SHP77 treated with DMSO at 0.1 percent for 48 hours (cell line): ENCODE measurements around the gene SLC25A33.
A peak's percentile ranks its signal among the peaks of the same experiment; 100 is the strongest.
"Not testable (repeated sequence)": the region's sequence is repeated elsewhere in the genome, so short reads cannot be mapped to it uniquely, and the experiment has no call there.

Source experiments
- DNase-seq: peaks from one replicate; lab custom pipeline; 2025; lab: John Stamatoyannopoulos, UW

Gene SLC25A33, protein sequence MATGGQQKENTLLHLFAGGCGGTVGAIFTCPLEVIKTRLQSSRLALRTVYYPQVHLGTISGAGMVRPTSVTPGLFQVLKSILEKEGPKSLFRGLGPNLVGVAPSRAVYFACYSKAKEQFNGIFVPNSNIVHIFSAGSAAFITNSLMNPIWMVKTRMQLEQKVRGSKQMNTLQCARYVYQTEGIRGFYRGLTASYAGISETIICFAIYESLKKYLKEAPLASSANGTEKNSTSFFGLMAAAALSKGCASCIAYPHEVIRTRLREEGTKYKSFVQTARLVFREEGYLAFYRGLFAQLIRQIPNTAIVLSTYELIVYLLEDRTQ

GRCh38 chr1:9539165-9539828, at the start of gene SLC25A33:
Gene SLC25A33 (plus strand): TSS chr1:9539465. CDS start chr1:9539692, 227 bp downstream.
- DNase-seq, result peak; percentile 80

GRCh38 chr1:9490605-9491339, 48.5 kb upstream of the SLC25A33 start:
- DNase-seq, result peak; percentile 26

DNA sequence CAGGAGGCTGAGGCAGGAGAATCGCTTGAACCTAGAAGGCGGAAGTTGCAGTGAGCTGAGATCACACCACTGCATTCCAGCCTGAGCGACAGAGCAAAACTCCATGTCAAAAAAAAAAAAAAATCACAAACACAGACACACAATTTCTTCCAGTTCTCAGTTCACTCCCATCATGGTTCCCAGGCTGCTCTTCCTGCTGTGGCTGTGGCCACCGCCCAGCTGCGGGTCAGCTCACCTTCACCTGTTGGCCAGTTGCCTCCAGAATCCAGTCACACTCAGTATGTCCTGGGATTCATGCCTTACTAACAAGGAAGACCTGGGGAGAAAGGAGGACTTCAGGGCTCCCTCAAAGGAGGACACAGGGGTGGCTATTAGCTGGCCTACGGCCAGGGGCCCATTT, 45.9 kb upstream of the SLC25A33 start:
- DNase-seq, result no peak

DNA sequence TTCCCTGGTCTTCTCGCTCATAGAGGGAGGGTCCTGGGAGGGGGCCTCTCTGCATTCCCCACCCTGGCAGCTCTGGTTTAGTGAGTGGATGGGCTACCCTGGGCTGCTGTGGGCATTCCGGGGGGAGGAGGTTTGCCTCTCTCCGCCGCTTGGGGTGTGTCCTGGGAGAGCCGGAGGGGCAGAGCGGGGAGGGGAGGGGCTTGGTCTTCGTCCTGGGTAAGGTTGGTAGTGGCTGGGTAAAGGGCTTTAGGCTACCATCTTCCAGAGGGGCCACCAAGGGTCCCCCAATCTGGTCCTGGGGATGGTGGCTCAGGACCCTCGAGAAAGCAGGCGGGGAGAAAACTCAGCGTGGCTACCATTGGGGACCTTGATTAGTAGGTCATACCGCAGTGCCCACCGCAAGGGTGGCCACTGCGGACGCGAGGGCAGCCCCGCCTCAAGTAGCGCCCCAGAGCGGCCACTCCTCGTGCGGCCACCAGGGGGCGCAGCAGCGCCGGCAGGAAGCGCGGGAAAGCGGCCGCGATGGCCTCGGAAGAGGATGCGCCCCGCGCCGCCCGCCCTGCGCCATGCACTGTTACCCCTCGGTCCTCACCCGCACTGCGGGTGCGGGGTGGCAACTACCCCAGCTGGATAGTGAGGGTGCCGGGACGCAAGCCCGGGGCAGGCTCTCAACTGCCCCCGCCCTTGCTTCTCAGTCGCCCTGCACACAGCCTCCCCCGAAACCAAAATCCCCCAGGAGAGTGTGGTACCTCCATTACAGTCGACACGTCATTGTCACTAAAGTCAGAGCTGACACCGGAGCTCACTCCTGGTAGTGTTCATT, 44.1 kb upstream of the SLC25A33 start:
- no peak for DNase-seq

DNA sequence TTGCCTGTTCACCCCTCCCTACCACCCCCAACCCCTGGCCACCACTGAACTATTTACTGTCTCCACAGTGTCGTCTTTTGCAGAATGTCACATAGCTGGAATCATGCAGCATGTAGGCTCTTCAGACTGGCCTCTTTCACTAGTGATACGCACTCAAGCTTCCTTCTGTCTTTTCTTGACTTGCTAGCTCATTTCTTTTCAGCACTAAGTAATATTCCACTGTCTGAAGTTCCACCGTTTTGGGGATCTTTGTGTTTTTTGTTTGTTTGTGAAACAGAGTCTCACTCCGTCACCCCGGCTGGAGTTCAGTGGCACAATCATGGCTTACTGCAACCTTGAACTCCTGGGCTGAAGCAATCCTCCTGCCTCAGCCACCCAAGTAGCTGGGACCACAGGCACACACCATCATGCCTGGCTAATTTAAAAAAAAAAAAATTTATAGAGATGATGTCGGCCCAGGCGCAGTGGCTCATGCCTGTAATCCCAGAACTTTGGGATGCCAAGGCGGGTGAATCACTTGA, 43.4 kb upstream of the SLC25A33 start:
- DNase-seq, result no peak

- DNase-seq, result no peak
Observed at GRCh38 chr1:9500756-9501754, 38.2 kb upstream of the SLC25A33 start.

- no peak for DNase-seq
Observed at GRCh38 chr1:9503001-9503675, 36.1 kb upstream of the SLC25A33 start.

GRCh38 chr1:9505143-9505542, 34.1 kb upstream of the SLC25A33 start:
- DNase-seq, result no peak

DNA sequence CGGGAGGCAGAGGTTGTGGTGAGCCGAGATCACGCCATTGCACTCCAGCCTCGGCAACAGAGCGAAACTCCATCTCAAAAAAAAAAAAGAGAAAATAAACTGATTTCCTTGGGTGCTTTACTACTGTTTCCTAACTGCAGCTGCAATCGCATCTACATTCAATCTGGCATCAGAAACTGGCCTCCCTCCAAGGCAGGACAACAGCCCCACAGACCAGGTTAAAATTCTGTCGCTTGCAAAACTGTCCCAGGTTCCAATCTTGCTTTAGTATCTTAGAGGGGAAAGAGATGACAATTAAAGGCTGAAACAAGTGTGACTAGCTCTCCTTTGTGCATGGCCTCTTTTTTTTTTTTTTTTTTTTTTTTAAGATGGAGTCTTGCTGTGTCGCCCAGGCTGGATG, 32.4 kb upstream of the SLC25A33 start:
- DNase-seq, result no peak

DNA sequence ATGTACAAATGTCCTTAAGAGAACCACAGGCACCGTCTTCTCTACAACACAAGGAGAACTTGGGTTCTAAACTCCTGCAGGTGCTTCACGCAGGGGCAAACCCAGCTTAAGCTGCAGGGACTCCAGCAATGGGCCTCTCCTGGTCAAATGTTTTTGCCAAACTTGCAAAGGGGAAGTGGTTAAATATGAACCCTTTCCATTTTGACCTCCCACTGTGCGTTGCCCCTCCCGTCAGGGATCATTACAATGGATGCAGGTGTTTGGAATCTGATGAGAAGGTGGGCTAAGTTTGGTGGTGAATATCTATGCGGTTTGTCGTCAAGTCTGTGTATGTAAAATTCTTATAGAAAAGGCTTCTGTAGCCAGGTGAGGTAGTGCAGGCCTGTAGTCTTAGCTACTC, 29.1 kb upstream of the SLC25A33 start:
- DNase-seq, result no peak

DNA sequence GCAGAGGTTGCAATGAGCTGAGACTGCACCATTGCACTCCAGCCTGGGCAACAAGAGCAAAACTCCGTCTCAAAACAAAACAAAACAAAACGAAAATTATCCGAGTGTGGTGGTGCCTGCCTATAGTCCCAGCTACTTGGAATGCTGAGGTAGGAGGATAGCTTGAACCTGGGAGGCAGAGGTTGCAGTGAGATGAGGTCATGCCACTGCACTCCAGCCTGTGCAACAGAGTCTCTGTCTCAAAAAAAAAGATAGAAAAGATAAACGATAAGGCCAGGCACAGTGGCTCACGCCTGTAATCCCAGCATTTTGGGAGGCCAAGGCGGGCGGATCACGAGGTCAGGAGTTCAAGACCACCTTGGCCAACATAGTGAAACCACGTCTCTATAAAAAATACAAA, 23.7 kb upstream of the SLC25A33 start:
- not testable (repeated sequence) for DNase-seq

DNA sequence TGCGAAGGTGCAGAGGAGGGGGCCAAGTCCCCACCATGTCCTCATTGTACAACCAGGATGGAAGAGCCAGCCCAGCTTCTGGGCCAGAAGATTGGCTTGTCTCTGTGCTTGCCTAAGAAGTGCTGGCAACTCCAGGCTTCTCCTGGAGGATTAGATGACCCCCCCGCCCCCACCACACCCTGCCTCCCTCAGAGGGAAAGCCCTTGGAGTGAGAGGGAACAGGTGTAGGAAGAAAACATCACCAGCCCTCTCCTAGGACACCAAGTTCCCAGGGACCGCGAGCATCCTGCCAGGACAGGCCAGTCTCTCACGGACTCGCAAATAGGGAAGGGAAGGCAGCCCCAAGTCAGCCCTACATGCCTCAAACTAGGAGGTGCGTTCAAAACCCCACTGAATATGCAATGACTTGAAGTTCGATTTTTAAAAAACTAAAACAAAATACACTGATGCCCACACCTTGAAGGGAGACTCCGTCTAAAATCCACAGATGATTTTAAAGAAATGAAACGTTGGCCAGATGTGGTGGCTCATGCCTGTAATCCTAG, 20.7 kb upstream of the SLC25A33 start:
- no peak for DNase-seq

DNA sequence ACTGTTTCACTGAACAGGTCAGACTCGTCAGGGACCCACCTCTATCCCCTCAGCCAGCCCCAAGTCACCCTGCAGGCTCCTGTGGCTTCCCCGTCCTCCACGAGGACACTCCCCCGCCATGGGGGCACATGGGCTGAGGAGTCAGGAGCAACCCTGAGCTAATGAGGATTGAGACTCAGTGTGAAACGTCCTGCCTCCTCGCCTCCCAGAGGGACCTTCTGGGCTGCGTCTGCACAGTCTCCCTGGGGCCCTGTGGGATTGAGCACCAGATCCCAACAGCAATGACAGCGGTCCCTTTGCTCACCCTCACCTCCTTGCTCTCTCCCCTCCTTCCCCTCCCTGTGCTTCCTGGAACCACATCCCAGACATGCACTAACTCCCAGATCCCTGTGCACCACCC, 18.9 kb upstream of the SLC25A33 start:
- DNase-seq, result no peak

DNA sequence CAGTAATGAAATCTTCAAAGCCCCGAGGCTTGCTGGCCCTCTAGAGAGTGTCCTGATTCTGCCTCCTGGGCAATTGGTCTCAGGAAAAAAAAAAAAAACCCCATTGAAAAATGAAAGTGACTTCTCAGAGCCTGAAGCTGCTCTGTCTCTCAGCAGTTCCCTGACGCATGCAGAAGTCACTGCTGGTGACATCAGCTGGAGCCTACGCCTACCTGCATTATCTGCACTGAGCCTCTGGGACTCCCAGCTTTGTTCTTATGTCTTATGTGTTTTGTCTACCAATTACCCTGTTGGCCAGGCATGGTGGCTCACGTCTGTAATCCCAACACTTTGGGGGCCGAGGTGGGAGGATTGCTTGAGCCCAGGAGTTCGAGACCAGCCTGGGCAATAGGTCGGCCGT, 10.1 kb upstream of the SLC25A33 start:
- no peak for DNase-seq

DNA sequence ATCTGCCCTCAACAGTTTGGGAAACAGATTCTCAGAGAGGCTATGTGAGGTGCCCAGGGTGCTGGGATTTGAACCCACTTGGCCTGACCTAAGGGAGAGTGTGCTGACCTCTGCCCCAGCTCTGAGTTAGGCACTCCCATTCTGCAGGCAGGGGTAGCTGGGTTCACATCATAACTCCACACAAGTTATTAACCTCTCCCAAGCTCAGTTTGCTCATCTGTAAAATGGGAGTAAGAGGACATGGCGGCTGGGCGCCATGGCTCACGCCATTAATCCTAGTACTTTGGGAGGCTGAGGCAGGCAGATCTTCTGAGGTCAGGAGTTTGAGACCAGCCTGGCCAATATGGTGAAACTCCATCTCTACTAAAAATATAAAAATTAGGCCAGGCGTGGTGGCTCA, 8.9 kb upstream of the SLC25A33 start:
- no peak for DNase-seq

- DNase-seq, result no peak
Observed at GRCh38 chr1:9534953-9535352, 4.3 kb upstream of the SLC25A33 start.

DNA sequence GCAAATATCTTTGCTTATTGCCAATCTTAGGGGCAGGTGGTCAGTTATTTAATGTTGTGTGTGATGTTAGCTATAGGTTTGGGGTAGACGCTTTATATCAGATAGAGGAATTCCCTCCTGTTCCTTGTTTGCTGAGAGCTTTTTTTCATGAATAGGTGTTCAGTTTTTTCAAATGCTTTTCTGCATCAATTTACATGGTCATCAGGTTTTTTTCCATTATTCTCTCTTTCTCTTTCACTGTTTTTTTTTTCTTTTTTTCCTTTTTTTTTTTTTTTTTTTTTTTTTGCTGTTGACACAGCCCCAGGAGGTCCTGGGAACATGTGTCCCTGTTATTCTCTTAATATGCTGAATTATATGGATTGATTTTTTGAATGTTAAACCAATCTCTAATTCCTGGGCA, 3.0 kb upstream of the SLC25A33 start:
- no peak for DNase-seq

DNA sequence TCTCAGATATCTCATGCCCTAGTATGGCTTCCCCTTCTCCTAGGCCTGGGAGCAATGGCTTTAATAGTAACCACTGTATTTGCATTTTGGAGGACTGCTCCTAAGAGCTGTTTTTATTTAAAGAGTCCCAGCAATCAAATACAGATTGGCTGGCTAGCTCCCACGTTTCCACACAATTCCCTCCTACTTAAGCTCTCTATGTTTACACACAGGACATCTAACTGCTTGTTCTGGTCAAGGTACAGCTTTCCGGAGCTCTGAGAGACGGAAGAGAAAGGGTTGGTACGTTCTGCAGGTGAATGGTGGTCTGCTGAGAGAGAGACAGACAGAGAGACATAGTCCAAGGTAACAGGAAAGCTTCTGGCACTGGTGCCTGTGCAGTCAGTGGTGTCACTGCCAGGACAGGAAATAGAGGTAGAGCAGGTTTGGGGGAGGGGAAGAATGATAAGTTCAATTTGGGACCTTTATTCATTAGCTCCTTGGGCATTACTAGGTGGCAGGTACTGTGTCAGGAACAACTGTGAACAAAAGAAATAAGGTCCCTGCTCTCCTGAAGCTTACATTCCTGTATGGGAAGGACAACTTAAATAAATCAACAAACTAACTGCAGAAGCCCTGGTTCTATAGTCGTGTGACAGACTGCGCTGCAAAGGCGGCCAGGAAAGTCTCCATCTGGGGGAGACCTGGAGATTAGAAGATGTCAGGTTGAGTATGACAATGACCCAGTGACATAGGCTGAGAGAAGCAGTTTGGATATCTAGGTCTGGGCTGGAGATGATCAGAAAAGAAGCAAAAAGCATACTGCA, 1.2 kb upstream of the SLC25A33 start:
- peak; percentile 7 for DNase-seq

DNA sequence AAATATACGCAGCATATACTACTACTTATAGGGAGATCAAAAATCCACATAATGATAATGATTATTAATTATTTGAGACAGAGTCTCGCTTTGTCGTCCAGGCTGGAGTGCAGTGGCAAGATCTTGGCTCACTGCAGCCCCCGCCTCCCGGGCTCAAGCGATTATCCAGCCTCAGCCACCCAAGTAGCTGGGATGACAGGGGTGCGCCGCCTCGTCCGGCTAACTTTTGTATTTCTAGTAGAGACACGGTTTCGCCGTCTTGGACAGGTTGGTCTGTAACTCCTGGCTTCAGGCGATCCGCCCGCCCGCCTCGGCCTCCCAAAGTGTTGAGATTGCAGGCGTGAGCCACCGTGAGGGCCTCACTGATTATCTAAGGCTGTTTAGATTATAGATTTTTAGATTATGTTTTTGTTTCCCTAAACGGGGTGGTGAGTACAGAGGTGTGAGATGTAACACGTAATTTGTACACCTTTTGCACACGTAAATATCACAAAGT, 548 bp upstream of the SLC25A33 start:
- DNase-seq, result no peak
